Stimulated activated CD4-positive, alpha-beta T cell treated with anti-CD3 and anti-CD28 coated beads, Interleukin-12 subunit alpha, Interleukin-12 subunit beta, amount 100 ng/mL, for 4 hours (primary cell): ENCODE measurements around the gene COL4A4.

Experiments used
- DNase-seq: peaks from one replicate; pipeline ENCODE4 v3.0.0-alpha.2; 2020

Gene COL4A4

DNA sequence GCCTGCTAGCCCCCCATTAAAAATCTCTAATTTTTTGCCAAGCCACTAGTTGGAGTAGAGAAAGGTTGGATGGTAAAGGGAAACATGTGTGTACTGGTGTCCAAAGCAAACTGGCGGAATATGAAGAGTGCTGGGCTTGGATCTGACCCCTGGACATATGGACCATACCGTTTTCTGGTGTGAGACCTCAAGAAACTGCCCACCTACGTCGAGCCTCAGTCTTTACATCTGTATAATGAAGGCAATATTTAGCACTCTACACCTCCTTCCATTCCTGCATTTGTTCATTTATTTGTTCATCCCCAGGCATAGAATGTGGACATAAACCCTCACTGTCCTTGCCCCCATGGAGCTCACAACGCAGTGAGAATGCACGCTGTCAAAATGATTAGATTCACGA, 185.7 kb downstream of the COL4A4 start:
- DNase-seq: no peak

GRCh38 chr2:226977775-226978190, 186.2 kb downstream of the COL4A4 start:
- DNase-seq: no peak

DNA sequence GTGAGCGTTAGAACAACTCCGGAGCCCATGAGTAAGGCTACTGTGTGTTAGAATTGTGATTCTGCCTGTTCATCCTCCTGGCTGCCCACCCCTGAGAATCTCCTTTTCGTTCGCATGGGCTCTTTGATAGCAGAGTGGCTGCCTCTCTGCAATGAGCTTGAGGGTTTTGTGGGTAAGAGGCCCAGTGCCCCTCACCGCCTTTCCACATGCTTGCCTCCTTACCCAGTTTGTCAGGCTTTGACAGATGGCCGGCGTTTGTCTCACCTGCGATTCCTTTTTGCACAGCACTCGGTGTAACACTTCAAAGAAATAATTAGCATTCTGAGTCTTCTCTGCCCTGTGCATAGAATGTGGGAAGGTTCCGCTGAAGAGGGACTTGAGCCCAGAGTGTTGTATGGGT, 190.2 kb downstream of the COL4A4 start:
- DNase-seq: no peak

DNA sequence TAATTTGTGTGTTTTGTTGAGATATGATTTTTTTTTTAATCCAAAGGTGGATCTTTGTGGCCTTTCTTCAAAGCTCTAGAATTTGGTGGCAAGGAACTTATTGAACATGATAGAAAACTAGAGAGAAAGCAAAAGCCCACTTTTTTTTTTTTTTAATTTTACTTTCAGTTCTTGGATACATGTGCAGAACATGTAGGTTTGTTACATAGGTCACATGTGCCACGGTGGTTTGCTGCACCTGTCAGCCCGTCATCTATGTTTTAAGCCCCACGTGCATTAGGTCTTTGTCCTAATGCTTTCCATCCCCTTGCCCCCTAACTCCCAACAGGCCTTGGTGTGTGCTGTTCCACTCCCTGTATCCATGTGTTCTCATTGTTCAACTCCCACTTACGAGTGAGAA, 192.2 kb downstream of the COL4A4 start:
- DNase-seq: no peak

GRCh38 chr2:226971084-226971483, 192.9 kb downstream of the COL4A4 start:
- DNase-seq: no peak

DNA sequence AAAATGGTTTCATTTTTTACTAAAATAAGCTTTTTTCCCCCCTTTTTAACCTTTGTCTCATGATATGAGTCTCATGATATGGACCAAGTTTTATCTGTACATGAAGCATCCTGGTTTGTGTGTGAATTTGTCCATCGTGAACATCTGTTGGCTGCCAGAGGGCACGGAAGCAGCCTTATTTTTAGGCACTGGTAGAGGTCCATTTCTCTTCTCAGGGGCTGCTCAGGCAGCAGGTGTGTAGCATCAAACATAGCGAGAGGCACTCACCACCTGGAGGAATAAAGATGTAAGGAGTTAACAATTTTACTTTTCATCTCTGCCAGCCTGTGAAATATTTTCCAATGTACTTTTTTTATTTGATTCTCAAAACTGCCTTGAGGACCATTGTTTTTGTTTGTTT, 193.6 kb downstream of the COL4A4 start:
- no peak for DNase-seq

DNA sequence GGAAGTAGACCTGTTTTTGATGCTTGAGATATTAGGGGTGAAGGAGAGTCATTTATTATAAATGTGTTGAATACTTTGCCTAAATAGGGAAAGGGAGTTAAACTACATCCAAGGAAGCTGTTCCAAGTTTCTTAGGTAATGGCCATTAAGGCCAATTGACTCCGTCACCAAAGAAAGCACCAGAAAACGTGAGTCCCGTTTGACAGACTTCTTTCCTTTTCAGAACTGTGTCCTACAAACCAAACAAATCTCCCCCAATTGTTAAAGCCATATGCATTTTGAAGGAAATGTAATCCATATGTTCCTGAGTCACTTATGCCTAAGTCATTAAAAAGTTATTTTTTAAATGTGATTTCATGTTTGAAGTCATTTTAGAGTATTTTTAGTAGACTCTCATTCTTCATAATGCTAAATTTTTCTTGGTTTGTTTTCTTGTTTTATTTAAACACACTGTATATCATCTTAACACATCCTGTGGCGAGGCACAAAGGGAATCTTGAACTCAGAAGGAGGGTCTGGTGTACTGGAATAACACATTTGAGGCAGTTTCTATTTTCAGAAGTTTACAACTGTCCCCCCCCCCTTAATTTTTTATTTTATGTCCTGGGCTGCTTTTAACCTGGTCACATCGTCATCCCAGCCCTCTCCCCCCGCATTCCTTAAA, 194.5 kb downstream of the COL4A4 start:
- no peak for DNase-seq

DNA sequence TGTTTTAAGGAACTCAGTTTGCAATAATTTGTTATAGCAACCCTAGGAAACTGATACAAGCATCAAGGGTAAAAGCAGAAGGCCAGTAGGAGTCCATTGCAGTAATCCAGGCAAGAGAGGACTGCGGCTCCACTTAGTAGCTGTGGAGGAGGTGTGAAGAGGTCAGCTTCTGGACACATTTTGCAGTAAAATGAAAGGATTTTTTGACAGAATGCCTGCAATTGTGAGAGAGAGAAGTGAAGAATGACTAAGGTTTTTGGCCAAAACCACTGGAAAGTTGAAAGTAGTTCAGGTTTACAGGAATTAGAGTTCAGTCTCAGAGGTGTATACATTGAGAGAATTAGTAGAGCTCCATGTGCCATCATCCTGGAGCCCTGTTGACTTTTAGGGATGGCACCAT, 198.6 kb downstream of the COL4A4 start:
- DNase-seq: no peak

GRCh38 chr2:226963528-226963927, 200.5 kb downstream of the COL4A4 start:
- DNase-seq: no peak

DNA sequence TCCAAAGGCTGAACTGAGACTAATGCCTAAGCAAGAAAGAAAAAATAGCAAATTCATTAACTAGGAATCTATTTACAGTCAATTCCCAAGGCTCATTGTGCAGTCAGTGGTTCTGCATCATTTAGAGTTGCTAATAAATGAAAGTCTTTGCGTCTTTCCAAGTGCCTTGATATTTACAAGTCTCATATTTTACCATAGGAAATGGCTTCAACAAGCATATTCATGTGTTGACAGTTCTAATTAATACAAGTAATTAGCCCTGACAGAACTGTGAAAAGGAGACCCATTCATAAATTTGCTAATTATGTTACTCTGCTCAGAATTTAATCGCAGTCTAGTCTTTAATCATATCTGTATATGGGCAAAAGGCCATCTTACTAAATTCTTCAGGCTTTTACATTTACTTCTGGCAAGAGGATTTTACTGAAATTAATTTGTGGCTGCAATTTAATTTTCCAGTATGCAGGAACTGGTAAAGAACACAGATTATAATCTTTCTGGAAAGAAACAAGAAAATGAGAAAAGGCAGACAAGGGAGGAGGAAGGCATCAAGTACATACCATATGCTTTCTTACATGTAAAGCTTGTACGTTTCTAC, 201.7 kb downstream of the COL4A4 start:
- DNase-seq: no peak

DNA sequence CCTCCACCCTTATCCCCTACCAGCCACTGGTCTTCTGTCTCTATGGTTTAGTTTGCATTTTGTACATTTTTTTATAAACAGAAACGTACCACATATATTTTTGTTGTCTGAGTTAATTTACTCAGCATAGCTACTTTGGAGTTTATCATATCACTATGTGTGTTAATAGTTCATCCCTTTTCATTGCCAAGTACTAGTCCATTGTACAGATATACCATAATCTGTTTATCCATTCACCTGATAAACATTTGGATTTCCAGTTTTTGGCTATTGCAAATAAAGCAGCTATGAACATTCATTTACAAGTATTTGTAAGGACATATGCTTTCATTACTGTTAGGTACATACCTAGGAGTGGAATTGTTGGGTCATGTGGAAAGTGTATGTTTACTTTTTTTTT, 204.6 kb downstream of the COL4A4 start:
- no peak for DNase-seq

GRCh38 chr2:226956659-226957058, 207.3 kb downstream of the COL4A4 start:
- no peak for DNase-seq

GRCh38 chr2:226953826-226954225, 210.2 kb downstream of the COL4A4 start:
- DNase-seq: no peak

DNA sequence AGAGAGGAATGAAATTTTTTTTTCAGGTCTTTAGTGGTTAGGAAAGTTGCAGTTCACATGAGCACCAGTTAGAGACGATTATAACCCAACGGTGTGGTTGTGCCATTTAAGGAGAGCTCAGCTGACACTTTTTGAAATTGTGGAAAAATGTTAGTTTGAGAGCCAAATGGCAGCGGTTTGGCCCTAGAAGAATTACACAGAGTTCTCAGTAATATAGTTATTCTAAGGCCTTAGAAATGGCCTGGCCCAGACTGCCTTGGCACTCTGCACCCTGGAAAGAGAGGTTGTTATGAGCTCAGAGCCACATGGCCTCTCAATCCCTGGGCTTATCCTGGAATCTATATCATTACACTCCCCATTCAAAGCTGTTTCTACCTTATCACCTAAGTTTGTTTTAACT, 210.8 kb downstream of the COL4A4 start:
- DNase-seq: no peak
